Vagina (tissue), 2 donors: Measurements from ENCODE around the gene SGIP1. TPM values are rescaled to one million over a fixed set of nuclear protein-coding genes. Genes with fewer than 3 reads are reported as not detected.

Experiments
- DNase-seq, 2 donors: peaks; one replicate each; pipeline ENCODE4 v3.0.0-alpha.2; 2017; ENCODE audit errors: extremely low spot score in 2 of 2
- H3K27ac ChIP-seq: fragments of 200-600 bp; sonication (generic); one replicate; pipeline ENCODE4 v1.5.1; 2019
- H3K27me3 ChIP-seq: fragments of 200-600 bp; sonication (generic); one replicate; pipeline ENCODE4 v1.5.1; 2019
- H3K36me3 ChIP-seq, 2 donors: fragments of 200-600 bp; sonication (generic); one replicate each; pipeline ENCODE4 v1.5.1; 2017 to 2019
- H3K4me1 ChIP-seq: fragments of 200-600 bp; sonication (generic); one replicate; pipeline ENCODE4 v1.5.1; 2019
- H3K4me3 ChIP-seq, 2 donors: fragments of 200-600 bp; sonication (generic); 1 replicate in 1 of 2; 2 replicates in 1 of 2; pipeline ENCODE4 v1.5.1; 2016 to 2019
- H3K9me3 ChIP-seq: fragments of 200-600 bp; sonication (generic); one replicate; pipeline ENCODE4 v1.5.1; 2019
- POLR2A ChIP-seq, 2 donors: fragments of 450-650 bp; IDR thresholded peaks; one replicate each; pipeline ENCODE4 v1.6.1; 2017; ENCODE audit warnings: antibody characterized with exemption in 2 of 2, mild to moderate bottlenecking in 2 of 2, moderate library complexity in 2 of 2
- POLR2AphosphoS5 ChIP-seq, 2 donors: sonication (generic); formaldehyde crosslinking; IDR thresholded peaks; one replicate each; pipeline ENCODE4 v1.9.0; 2017; ENCODE audit warnings: antibody characterized with exemption in 2 of 2, mild to moderate bottlenecking in 2 of 2, low read depth in 1 of 2; ENCODE audit not compliant: insufficient read depth in 1 of 2
- intact Hi-C: fragments of 100-400 bp; cut with DNase I; formaldehyde crosslinking; loops from one replicate; pipeline ENCODE4 v1.15.1; 2023
- total RNA-seq: library from RNA; depleted of rRNA; stranded (reverse); fragments of >200 nt; gene quantifications from one replicate; pipeline ENCODE4 v1.2.3, GENCODE V29; 2016
- TF ChIP-seq, protein P1 (sequence below), 3 experiments: fragments of 450-650 bp in 2 of 3; fragments of 200-600 bp in 1 of 3; sonication (generic) in 1 of 3; IDR thresholded peaks; one replicate each; pipeline ENCODE4 v1.5.1; 2017 to 2019; ENCODE audit warnings: antibody characterized with exemption in 3 of 3, mild to moderate bottlenecking in 2 of 3, moderate library complexity in 2 of 3

SGIP1 gene
- total RNA-seq, 1 donor from 2014 or later, result 14.0 TPM

DNA sequence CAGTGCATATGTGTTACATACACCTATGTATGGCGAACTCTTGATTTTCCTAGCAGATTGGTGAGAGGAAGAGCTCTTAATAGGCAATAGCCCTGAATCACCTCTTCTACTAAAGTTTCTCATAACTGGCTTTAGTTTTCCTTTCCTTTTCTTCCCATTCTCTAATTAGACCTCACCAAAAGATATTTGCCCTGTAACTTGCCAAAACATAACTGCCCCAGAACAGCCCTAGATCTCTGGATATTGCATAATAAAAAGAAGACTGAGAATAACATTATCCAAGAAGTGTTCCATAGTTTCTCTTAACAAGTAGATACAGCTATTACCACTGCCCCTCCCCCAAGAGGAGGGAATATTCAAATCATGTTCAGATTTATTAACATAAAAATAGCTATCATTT is 16.3 kb downstream of the SGIP1 start:
- H3K27ac ChIP-seq, result no peak overlapping the region
- TF ChIP-seq POLR2AphosphoS5 (IDR thresholded peaks at IDR 0.05; ENCODE audit: insufficient read depth in 1 of 2, low read depth in 1 of 2), result no peak

DNA sequence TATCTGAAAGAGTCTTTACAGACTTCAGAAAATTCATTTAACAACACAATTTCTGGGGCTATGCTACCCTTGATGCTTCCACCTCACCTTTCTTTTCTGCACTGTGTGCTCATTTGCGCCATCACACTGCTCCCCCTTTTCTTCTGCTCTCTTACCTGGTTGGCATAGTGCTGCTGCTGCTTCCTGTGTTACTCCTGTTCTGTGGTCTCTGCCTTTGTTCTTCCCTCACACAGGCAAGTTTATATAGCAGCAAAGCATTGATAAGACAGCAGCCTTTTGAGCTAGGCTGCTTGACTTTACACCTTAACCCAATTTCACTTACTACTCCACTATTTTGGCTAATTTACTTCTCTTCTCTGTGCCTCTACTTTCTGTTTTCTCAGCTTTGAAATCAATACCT is 18.3 kb downstream of the SGIP1 start:
- DNase-seq, result no peak
- H3K27me3 ChIP-seq, result no peaks in the 10 kb centered on the region
- peaks cover 10% of the 10 kb centered on the region for H3K4me1 ChIP-seq
- H3K9me3 ChIP-seq, result no peaks in the 10 kb centered on the region
- no peak overlapping the region for H3K27ac ChIP-seq
- no peak overlapping the region for H3K4me3 ChIP-seq
- intact Hi-C loops, result no loop called here
- no peak for TF ChIP-seq POLR2AphosphoS5 (IDR thresholded peaks at IDR 0.05; ENCODE audit: insufficient read depth in 1 of 2, low read depth in 1 of 2)
- no peak for TF ChIP-seq POLR2A (IDR thresholded peaks at IDR 0.05)
- TF ChIP-seq, protein P1, sequence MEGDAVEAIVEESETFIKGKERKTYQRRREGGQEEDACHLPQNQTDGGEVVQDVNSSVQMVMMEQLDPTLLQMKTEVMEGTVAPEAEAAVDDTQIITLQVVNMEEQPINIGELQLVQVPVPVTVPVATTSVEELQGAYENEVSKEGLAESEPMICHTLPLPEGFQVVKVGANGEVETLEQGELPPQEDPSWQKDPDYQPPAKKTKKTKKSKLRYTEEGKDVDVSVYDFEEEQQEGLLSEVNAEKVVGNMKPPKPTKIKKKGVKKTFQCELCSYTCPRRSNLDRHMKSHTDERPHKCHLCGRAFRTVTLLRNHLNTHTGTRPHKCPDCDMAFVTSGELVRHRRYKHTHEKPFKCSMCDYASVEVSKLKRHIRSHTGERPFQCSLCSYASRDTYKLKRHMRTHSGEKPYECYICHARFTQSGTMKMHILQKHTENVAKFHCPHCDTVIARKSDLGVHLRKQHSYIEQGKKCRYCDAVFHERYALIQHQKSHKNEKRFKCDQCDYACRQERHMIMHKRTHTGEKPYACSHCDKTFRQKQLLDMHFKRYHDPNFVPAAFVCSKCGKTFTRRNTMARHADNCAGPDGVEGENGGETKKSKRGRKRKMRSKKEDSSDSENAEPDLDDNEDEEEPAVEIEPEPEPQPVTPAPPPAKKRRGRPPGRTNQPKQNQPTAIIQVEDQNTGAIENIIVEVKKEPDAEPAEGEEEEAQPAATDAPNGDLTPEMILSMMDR (IDR thresholded peaks at IDR 0.05), result no peak
- H3K36me3 ChIP-seq, result no peaks in the 10 kb centered on the region

More for the DNA sequence above, 16.3 kb downstream of the SGIP1 start:
- H3K27me3 ChIP-seq, result no peaks in the 10 kb centered on the region
- no peak overlapping the region for H3K4me3 ChIP-seq
- intact Hi-C loops, result no loop called here
- H3K9me3 ChIP-seq, result no peaks in the 10 kb centered on the region
- no peaks in the 10 kb centered on the region for H3K36me3 ChIP-seq
- no peak for DNase-seq
- no peaks in the 10 kb centered on the region for H3K4me1 ChIP-seq

DNA sequence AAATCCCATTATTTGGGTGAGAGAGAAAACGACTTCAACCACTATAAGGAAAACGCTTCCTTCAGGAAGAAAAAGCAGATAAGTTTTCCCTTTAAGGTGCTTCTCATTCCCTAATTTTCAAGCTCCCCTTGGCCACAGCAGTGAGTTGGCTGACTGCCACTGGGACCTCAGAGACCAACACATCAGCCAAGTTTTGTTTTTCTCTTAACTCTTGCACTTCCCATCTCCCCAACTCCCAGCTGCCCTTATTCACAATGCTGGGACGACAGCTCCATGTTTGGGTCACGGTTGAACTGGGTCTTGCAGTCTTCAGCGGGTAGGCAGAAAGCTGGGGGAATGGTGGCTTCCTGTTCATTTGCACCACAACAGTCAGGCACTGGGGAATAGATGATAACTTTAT is 18.9 kb downstream of the SGIP1 start:
- no peak overlapping the region for H3K4me3 ChIP-seq
- intact Hi-C loops, result no loop called here
- no peaks in the 10 kb centered on the region for H3K9me3 ChIP-seq
- DNase-seq, result no peak
- H3K27ac ChIP-seq, result no peak overlapping the region
- no peaks in the 10 kb centered on the region for H3K27me3 ChIP-seq
- H3K36me3 ChIP-seq, result no peaks in the 10 kb centered on the region
- H3K4me1 ChIP-seq, result peaks cover 15% of the 10 kb centered on the region
- TF ChIP-seq POLR2A (IDR thresholded peaks at IDR 0.05), result no peak
- TF ChIP-seq, protein P1 (IDR thresholded peaks at IDR 0.05), result no peak

DNA sequence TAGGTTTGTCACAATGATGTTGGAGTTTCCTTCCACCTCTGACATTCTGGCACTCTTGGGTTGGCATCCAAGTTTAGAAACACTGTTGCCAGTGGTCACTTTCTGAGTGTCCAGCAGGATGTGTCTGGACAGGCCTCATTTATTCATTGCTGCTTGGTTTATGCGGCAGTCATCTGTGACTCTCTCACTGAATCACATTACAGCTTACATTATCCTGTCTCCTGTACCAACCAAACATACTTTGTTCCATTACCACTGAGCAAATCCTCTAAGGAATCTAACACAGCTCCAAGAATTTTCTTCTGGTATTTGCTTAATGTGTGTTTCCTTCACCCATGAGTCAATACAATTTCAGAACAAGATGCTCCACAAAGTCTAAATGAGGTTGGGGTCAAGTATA is 19.9 kb downstream of the SGIP1 start:
- intact Hi-C loops, result no loop called here
- Histone ChIP-seq H3K36me3 (no peaks in the 10 kb centered on the region), H3K27ac (no peak overlapping the region), H3K9me3 (no peaks in the 10 kb centered on the region), H3K4me3 (no peak overlapping the region), H3K27me3 (no peaks in the 10 kb centered on the region), H3K4me1 (peaks cover 17% of the 10 kb centered on the region)
- no peak for TF ChIP-seq POLR2A (IDR thresholded peaks at IDR 0.05)
- TF ChIP-seq, protein P1 (IDR thresholded peaks at IDR 0.05), result no peak
- TF ChIP-seq POLR2AphosphoS5 (IDR thresholded peaks at IDR 0.05; ENCODE audit: insufficient read depth in 1 of 2, low read depth in 1 of 2), result no peak
- no peak for DNase-seq

DNA sequence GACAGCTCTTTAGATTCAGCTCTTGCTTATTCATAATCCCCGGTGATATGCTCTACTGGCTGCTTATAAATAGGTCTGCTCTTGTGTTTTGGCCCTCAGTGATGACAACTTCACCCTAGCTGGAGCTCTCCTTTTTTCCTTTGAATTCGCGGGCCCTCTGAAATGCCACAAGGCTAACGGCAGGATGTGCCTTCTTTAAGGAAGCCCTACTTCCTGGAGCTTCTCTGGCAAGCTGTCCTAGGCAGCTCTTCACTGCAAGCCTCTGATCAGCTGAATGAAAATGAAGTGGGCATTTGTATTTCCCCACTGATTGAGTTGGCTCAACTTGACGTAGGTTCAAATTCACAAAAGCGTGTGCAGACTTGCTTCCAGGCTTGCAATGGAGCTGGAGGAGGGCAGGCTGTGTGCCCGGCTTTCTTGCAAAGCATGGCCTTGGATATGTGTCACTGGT is 22.2 kb downstream of the SGIP1 start:
- H3K27ac ChIP-seq, result no peak overlapping the region
- TF ChIP-seq POLR2A (IDR thresholded peaks at IDR 0.05), result no peak
- no peak for TF ChIP-seq POLR2AphosphoS5 (IDR thresholded peaks at IDR 0.05; ENCODE audit: insufficient read depth in 1 of 2, low read depth in 1 of 2)
- TF ChIP-seq, protein P1 (IDR thresholded peaks at IDR 0.05), result no peak
- peaks cover 17% of the 10 kb centered on the region for H3K4me1 ChIP-seq
- H3K9me3 ChIP-seq, result no peaks in the 10 kb centered on the region
- intact Hi-C loops, result no loop called here
- no peaks in the 10 kb centered on the region for H3K27me3 ChIP-seq
- no peak overlapping the region for H3K4me3 ChIP-seq
- no peak for DNase-seq
- no peaks in the 10 kb centered on the region for H3K36me3 ChIP-seq

DNA sequence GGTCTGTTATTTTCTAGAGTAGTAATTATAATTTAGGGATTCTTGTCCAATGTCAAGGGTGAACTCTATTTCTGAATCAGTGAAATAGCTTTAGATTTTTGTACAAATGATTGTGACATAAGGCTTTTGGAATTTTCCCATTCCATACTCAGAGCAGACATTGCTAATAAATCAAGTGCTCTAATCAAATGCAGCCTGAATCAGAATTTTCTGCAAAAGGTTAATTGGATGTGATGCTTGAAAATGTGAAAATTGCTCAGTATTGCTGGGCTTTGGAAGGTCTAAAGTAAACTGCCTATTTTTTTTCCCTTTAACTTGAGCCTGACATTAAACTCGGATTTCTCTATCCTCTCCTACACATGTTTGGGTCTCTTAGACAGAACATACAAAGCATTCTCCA is 23.2 kb downstream of the SGIP1 start:
- DNase-seq, result no peak
- Histone ChIP-seq H3K27me3 (no peaks in the 10 kb centered on the region), H3K4me1 (peaks cover 23% of the 10 kb centered on the region), H3K36me3 (no peaks in the 10 kb centered on the region), H3K27ac (peak overlapping the region; percentile 20), H3K4me3 (no peak overlapping the region), H3K9me3 (no peaks in the 10 kb centered on the region)
- intact Hi-C loops, result no loop called here
- TF ChIP-seq POLR2A (IDR thresholded peaks at IDR 0.05) (no peak), POLR2AphosphoS5 (IDR thresholded peaks at IDR 0.05; ENCODE audit: insufficient read depth in 1 of 2, low read depth in 1 of 2) (no peak)
- TF ChIP-seq, protein P1 (IDR thresholded peaks at IDR 0.05), result no peak
